Esophagus (tissue), 2 donors: ENCODE measurements around the gene TMEM129. TPM values are rescaled to one million over a fixed set of nuclear protein-coding genes. Genes with fewer than 3 reads are reported as not detected.

Source experiments
- H3K27ac ChIP-seq, 2 donors: one replicate each; pipeline ENCODE4 v1.5.1; 2013; ENCODE audit warnings: low read depth in 2 of 2, mild to moderate bottlenecking in 2 of 2, inconsistent platforms in 1 of 2, low read length in 1 of 2, moderate library complexity in 1 of 2
- H3K27me3 ChIP-seq, 2 donors: one replicate each; pipeline ENCODE4 v1.6.1; 2013; ENCODE audit warnings: low read length in 2 of 2, control low read depth in 1 of 2, mild to moderate bottlenecking in 1 of 2; ENCODE audit not compliant: insufficient read depth in 2 of 2, control insufficient read depth in 1 of 2
- H3K36me3 ChIP-seq, 2 donors: one replicate each; pipeline ENCODE4 v1.6.1; 2013; ENCODE audit warnings: low read length in 1 of 2; ENCODE audit not compliant: control insufficient read depth in 2 of 2, insufficient read depth in 2 of 2
- H3K4me1 ChIP-seq, 2 donors: one replicate each; pipeline ENCODE4 v1.6.1; 2013; ENCODE audit warnings: low read length in 1 of 2; ENCODE audit not compliant: control insufficient read depth in 2 of 2, insufficient read depth in 2 of 2
- H3K4me3 ChIP-seq, 2 donors: one replicate each; pipeline ENCODE4 v1.5.1; 2013; ENCODE audit warnings: low read length in 2 of 2, mild to moderate bottlenecking in 2 of 2, low read depth in 1 of 2, moderate library complexity in 1 of 2
- H3K9me3 ChIP-seq, 2 donors: one replicate each; pipeline ENCODE4 v1.6.1; 2013; ENCODE audit warnings: mild to moderate bottlenecking in 2 of 2, low read depth in 1 of 2, low read length in 1 of 2, moderate library complexity in 1 of 2; ENCODE audit not compliant: control insufficient read depth in 2 of 2, insufficient read depth in 1 of 2
- WGBS, 2 donors: extraction: QIAGEN DNeasy Blood & Tissue Kit; methylation state at CpG; one replicate each; pipeline ENCODE4 v1.1.7; 2013; 5-methylcytosine and 5-hydroxymethylcytosine counted together
- polyA plus RNA-seq, 2 donors: library from polyadenylated mRNA; stranded (reverse); fragments of 200-250 nt; gene quantifications; one replicate each; pipeline ENCODE4 v1.2.3, GENCODE V29; 2013
- donor health status: healthy with polysubstance abuse.
- donor health status: Bipolar disorder and iron deficiency.

Gene TMEM129
- polyA plus RNA-seq, 2 donors: 21.8 to 25.6 TPM

- Histone ChIP-seq H3K36me3 (peaks cover 9 to 28% of the 10 kb centered on the region in 2 donors), H3K4me3 (no peak overlapping the region), H3K9me3 (no peaks in the 10 kb centered on the region), H3K4me1 (peaks cover 9 to 25% of the 10 kb centered on the region in 2 donors), H3K27me3 (no peaks in the 10 kb centered on the region), H3K27ac (peak overlapping the region; percentile 23 to 68)
- WGBS, 2 donors: 49 to 54% methylated on average over 17 of the region's 17 CpGs
Measured at GRCh38 chr4:1726146-1726934, 5.2 kb upstream of the TMEM129 start.

- Histone ChIP-seq H3K36me3 (peaks cover 6 to 22% of the 10 kb centered on the region in 2 donors), H3K4me3 (no peak overlapping the region)
Measured at GRCh38 chr4:1725521-1725920, 4.4 kb upstream of the TMEM129 start.

GRCh38 chr4:1723131-1723801 lies 2.1 kb upstream of the TMEM129 start:
- Histone ChIP-seq H3K4me3 (peak overlapping the region in 1 of 2 donors; percentile 6), H3K36me3 (peaks cover 8 to 16% of the 10 kb centered on the region in 2 donors), H3K9me3 (no peaks in the 10 kb centered on the region), H3K27me3 (no peaks in the 10 kb centered on the region), H3K27ac (peak overlapping the region; percentile 66 to 70), H3K4me1 (peaks cover 17 to 30% of the 10 kb centered on the region in 2 donors)
- 68 to 72% methylated on average over 12 of the region's 12 CpGs for WGBS, 2 donors

More at GRCh38 chr4:1725521-1725920, 4.4 kb upstream of the TMEM129 start:
- Histone ChIP-seq H3K27me3 (no peaks in the 10 kb centered on the region), H3K9me3 (no peaks in the 10 kb centered on the region), H3K4me1 (peaks cover 10 to 25% of the 10 kb centered on the region in 2 donors), H3K27ac (no peak overlapping the region)
- 90 to 94% methylated on average over 10 of the region's 10 CpGs for WGBS, 2 donors

GRCh38 chr4:1722551-1723118 lies 1.5 kb upstream of the TMEM129 start:
- Histone ChIP-seq H3K4me1 (peaks cover 20 to 31% of the 10 kb centered on the region in 2 donors), H3K9me3 (no peaks in the 10 kb centered on the region), H3K36me3 (peaks cover 8 to 19% of the 10 kb centered on the region in 2 donors), H3K4me3 (peak overlapping the region in 1 of 2 donors; percentile 74), H3K27ac (peak overlapping the region; percentile 6 to 66), H3K27me3 (no peaks in the 10 kb centered on the region)
- 46 to 54% methylated on average over 18 of the region's 18 CpGs for WGBS, 2 donors

- H3K4me3 ChIP-seq: peak overlapping the region; percentile 56 to 74
- H3K4me1 ChIP-seq: peaks cover 23 to 27% of the 10 kb centered on the region in 2 donors
- peaks cover 8 to 26% of the 10 kb centered on the region in 2 donors for H3K36me3 ChIP-seq
Measured at GRCh38 chr4:1721666-1722550, 785 bp upstream of the TMEM129 start.

GRCh38 chr4:1720163-1720983 lies 750 bp downstream of the TMEM129 start:
- H3K4me1 ChIP-seq: peaks cover 20 to 29% of the 10 kb centered on the region in 2 donors
- peaks cover 10 to 27% of the 10 kb centered on the region in 2 donors for H3K36me3 ChIP-seq
- WGBS, 2 donors: 1% methylated on average over 58 to 79 of the region's 79 CpGs

More at GRCh38 chr4:1721666-1722550, 785 bp upstream of the TMEM129 start:
- H3K27me3 ChIP-seq: no peaks in the 10 kb centered on the region
- peak overlapping the region; percentile 66 to 96 for H3K27ac ChIP-seq
- H3K9me3 ChIP-seq: no peaks in the 10 kb centered on the region
- 3 to 5% methylated on average over 44 to 61 of the region's 61 CpGs for WGBS, 2 donors

GRCh38 chr4:1718095-1718850 lies 2.9 kb downstream of the TMEM129 start:
- Histone ChIP-seq H3K4me1 (peaks cover 20 to 36% of the 10 kb centered on the region in 2 donors), H3K9me3 (no peaks in the 10 kb centered on the region), H3K27ac (peak overlapping the region in 1 of 2 donors; percentile 68), H3K27me3 (no peaks in the 10 kb centered on the region), H3K4me3 (no peak overlapping the region), H3K36me3 (peaks cover 6 to 25% of the 10 kb centered on the region in 2 donors)
- 57 to 72% methylated on average over 30 to 31 of the region's 31 CpGs for WGBS, 2 donors

More at GRCh38 chr4:1720163-1720983, 750 bp downstream of the TMEM129 start:
- Histone ChIP-seq H3K27ac (peak overlapping the region; percentile 96 to 99), H3K27me3 (no peaks in the 10 kb centered on the region), H3K4me3 (peak overlapping the region; percentile 74 to 94), H3K9me3 (no peaks in the 10 kb centered on the region)
